Measurements from ENCODE around the gene BACH1.
A peak's percentile ranks its signal among the peaks of the same experiment; 100 is the strongest.

Gene BACH1

DNA sequence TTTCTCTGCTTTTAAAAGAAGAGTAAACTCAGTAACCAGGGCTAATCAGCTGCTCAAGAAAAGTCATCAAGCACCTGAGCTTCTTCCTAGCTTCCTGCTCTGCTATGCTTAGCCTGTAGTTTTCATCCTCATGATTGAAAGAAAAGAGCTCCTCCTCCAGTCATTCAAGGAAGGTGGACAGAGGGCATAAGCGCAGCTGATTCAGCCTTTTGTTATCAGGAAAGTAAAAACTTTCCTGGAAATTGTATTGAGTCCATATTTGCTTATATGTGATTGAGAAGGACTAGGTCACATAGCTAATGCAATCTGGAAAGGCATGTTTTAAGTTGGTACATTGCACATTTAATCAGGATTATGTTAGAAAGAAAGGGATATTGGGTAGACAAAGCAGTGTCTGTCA is 8.5 kb upstream of the BACH1 start:
- TF ChIP-seq, protein P1, sequence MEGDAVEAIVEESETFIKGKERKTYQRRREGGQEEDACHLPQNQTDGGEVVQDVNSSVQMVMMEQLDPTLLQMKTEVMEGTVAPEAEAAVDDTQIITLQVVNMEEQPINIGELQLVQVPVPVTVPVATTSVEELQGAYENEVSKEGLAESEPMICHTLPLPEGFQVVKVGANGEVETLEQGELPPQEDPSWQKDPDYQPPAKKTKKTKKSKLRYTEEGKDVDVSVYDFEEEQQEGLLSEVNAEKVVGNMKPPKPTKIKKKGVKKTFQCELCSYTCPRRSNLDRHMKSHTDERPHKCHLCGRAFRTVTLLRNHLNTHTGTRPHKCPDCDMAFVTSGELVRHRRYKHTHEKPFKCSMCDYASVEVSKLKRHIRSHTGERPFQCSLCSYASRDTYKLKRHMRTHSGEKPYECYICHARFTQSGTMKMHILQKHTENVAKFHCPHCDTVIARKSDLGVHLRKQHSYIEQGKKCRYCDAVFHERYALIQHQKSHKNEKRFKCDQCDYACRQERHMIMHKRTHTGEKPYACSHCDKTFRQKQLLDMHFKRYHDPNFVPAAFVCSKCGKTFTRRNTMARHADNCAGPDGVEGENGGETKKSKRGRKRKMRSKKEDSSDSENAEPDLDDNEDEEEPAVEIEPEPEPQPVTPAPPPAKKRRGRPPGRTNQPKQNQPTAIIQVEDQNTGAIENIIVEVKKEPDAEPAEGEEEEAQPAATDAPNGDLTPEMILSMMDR (IDR thresholded peaks at IDR 0.05; ENCODE audit: low read depth, low read length, missing control alignments) = no peak
- no peak overlapping the region for H3K4me3 ChIP-seq (ENCODE audit: low read depth, low read length)
- DNase-seq (ENCODE audit: low read depth) = no peak

DNA sequence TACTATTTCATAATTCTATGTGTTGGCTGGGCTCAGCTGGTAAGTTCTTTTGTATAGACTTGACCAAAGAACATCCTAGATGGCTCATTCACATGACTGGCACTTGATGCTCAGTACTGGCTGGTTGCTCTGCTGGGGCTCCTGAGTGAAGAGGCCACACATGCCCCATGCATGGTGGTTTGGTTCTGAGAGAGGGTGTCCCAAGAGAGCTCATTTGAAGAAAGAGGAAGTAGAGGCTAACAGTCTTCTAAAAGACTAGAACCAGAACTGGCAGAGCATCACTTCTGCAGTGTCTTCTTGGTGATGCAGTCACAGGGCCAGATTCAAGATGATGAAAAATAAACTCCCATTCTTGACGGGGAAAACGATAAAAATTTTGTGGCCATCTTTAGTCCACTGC is 5.2 kb upstream of the BACH1 start:
- DNase-seq (ENCODE audit: low read depth) = peak; percentile 63
- TF ChIP-seq, protein P1 (IDR thresholded peaks at IDR 0.05; ENCODE audit: low read depth, low read length, missing control alignments) = no peak
- no peak overlapping the region for H3K4me3 ChIP-seq (ENCODE audit: low read depth, low read length)

DNA sequence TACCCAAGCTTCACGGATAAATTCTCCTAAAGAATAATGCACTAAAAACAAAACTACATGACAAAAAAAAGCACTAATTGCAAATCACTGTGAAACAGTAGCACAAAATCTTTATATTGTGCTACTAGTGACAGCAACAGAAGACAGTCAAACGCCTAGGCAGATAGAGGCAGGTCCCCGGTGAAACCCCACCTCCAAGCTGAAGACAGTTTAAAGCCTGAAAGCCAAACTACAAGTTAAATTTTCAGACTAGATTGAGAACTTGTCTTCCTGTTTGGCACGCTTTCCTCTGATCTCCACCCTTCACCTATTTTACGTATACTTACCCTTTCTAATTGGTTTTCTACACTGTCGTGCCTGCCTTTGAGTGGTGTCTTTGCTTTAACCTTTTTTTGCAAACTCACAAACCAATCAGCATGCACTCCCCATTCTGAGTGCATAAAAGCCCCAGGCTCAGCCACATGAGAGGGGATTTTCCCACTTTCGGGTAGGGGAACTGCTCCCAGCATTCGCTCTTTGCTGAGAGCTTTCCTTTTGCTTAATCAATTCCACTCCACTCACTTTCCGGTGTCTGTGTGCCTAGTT is 3.6 kb upstream of the BACH1 start:
- DNase-seq (ENCODE audit: low read depth) = no peak
- TF ChIP-seq, protein P1 (IDR thresholded peaks at IDR 0.05; ENCODE audit: low read depth, low read length, missing control alignments) = no peak
- no peak overlapping the region for H3K4me3 ChIP-seq (ENCODE audit: low read depth, low read length)

DNA sequence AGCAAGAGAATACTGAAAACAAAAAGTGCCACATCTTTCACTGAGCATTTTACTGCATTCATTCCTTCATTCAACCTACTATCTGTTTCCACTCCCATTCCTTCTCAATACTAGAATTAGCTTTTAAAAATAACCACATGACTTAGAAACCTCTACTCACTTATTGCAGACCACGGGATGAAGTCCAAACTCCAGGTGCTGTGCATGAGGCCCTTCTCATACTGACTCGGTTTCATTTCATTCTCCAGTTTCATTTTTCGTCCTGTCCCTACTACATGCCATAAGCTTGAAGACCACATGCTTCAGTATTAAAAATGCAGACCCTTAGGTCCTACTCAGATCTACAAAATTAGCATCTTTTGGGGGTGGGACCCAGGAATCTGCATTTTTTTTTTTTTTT is 2.3 kb upstream of the BACH1 start:
- DNase-seq (ENCODE audit: low read depth) = no peak
- TF ChIP-seq, protein P1 (IDR thresholded peaks at IDR 0.05; ENCODE audit: low read depth, low read length, missing control alignments) = no peak
- no peak overlapping the region for H3K4me3 ChIP-seq (ENCODE audit: low read depth, low read length)

DNA sequence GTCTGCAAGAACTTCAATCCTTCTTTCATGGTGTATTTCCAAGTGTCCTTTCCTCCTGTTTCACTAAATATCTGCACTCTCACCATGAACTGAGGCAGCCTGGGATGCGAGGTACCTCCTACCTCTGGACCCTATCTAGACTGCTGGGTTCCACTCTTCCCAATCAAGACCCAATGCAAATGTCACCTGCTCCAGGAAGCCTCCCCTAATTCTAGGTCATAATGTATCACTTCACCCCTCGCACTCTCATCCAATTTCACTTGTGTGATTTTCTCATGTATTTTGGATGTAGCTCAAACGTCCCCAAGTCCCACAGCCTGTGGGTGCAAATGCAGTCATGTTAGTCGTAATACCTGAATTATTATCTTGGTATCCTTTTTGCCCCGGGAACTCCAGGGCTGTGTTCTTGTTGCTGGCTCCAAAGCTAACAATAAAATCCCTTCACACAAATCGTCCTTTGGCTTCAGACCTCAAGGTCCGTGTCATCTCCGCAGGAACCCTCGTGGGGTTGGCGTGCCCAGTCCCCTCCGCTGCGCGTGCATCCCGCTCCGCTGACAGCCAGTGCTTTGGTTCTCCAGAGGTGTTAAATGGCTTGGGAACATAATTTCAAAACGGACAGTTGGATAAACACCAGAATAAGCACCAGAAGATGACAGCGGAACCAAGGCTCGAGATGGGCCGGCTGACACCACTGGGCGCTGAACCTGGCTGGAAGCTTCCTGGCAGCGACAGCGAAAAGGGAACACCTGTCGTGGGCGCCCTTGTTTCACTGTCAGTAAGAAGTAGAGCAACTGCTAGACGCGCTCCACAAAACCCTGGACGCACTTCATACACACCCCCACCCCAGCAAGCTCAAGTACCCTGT is 1.0 kb upstream of the BACH1 start:
- H3K4me3 ChIP-seq (ENCODE audit: low read depth, low read length) = peak overlapping the region; percentile 87

DNA sequence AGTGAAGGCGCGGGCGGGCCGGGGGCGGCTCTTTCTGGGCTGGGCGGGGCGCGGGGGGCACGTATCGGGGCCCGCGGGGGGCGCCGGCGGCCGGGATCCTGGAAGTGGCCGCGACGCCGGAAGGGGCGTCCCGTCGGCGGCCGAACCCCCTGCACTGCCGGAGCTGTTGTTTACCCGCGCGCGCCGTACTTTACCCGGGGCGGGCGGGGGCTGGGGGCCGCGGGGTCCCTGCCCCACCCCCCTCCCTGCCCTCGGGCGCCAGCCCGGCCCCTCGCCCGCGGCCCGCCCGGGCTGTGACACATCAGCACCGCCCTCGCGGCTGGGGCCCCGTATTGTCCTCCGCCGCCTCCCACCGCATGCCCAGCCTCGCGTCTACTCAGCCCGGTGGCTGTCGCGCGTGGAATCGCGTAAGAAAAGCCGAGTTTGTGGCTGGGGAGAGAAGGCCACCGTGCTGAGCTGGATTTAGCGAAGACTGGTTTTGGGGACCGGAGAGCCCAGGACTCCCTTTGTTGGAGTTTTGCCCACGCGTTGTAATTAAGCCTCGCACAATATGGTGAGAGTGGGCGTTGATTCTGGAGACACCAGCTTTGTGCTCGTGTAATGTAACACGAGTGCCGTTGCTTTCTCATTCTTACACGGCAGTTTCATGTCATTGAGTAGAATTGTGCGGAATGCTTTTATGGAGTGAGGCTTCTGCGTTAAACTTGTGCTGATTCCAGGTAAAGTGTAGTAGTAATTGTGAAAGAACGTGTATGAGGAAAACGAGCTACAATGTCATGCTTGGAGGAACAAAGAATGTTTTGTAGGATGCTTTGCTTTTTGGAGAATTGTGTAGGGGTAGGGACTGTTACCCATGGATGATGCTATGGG is 559 bp downstream of the BACH1 start:
- TF ChIP-seq, protein P1 (IDR thresholded peaks at IDR 0.05; ENCODE audit: low read depth, low read length, missing control alignments) = no peak
- H3K4me3 ChIP-seq (ENCODE audit: low read depth, low read length) = peak overlapping the region; percentile 87
- DNase-seq (ENCODE audit: low read depth) = no peak

More for the DNA sequence above, 1.0 kb upstream of the BACH1 start:
- TF ChIP-seq, protein P1 (IDR thresholded peaks at IDR 0.05; ENCODE audit: low read depth, low read length, missing control alignments) = no peak
- no peak for DNase-seq (ENCODE audit: low read depth)
